HepG2 (cell line): ENCODE results near the gene CCSER1. TPM values are rescaled to one million over a fixed set of nuclear protein-coding genes. Genes with fewer than 3 reads are reported as not detected.

Experiments
- ATAC-seq: fragments of 200-7000 bp; cut with Tn5 transposase; 3 replicates; pipeline ENCODE4 v1.9.1; 2020; ENCODE audit warnings: mild to moderate bottlenecking, moderate library complexity
- BruUV-seq: library from RNA; stranded (reverse); fragments of 400-500 nt; replicated peaks from 2 replicates; lab custom pipeline; 2021; lab: Mats Ljungman, UMichigan
- CTCF ChIA-PET: fragments of 300-600 bp; formaldehyde crosslinking; extraction: SDS; loops from one replicate; lab custom pipeline; 2021; ENCODE audit warnings: low total read pairs, inconsistent platforms, low intra/inter-chr PET ratio; lab: Yijun Ruan, JAX
- POLR2A ChIA-PET: fragments of 350-600 bp; sonication (Branson Sonifier 250); formaldehyde crosslinking; loops from one replicate; lab custom pipeline; 2020; ENCODE audit warnings: antibody characterized with exemption, inconsistent platforms; lab: Yijun Ruan, JAX
- DNase-seq: peaks from one replicate; pipeline ENCODE4 v3.0.0-alpha.2; 2015; ENCODE audit warnings: low spot score
- FAIRE-seq: peaks from 3 replicates; lab custom pipeline; 2011; peaks lifted over from hg19 to GRCh38; lab: Jason Lieb, UNC
- H2AFZ ChIP-seq: one replicate; pipeline ENCODE4 v1.6.1; 2011; ENCODE audit warnings: low read length, inconsistent platforms
- H3K27ac ChIP-seq: fragments of 300-600 bp; 3 replicates; pipeline ENCODE4 v1.8.0; 2011; ENCODE audit warnings: mixed run types, mild to moderate bottlenecking, mixed read lengths, low read length, inconsistent platforms; ENCODE audit not compliant: insufficient read depth; ENCODE audit errors: extremely low read length
- H3K27me3 ChIP-seq, 2 experiments: fragments of 200-600 bp in 1 of 2; 2 replicates in 1 of 2; 3 replicates in 1 of 2; pipeline versions ENCODE4 v1.6.0 to v1.8.0; 2011; ENCODE audit warnings: low read length in 2 of 2, mild to moderate bottlenecking in 2 of 2, moderate library complexity in 2 of 2, inconsistent platforms in 1 of 2; ENCODE audit not compliant: insufficient read depth in 2 of 2, control insufficient read depth in 1 of 2
- H3K36me3 ChIP-seq, 2 experiments: fragments of 200-600 bp in 1 of 2; replicated peaks in 1 of 2; 2 replicates in 1 of 2; 3 replicates in 1 of 2; pipeline versions ENCODE4 v1.5.1 to v1.8.0; 2011; ENCODE audit warnings: low read length in 2 of 2, inconsistent platforms in 1 of 2; ENCODE audit not compliant: insufficient read depth in 2 of 2, control insufficient read depth in 1 of 2
- H3K4me1 ChIP-seq: 2 replicates; pipeline ENCODE4 v1.5.1; 2012; ENCODE audit warnings: low read length, inconsistent platforms; ENCODE audit not compliant: insufficient read depth
- H3K4me2 ChIP-seq: 2 replicates; pipeline ENCODE4 v1.6.0; 2011; ENCODE audit warnings: low read depth, low read length, inconsistent platforms
- H3K4me3 ChIP-seq, 3 experiments: fragments of 200-600 bp in 1 of 3; sonication (generic), shearing (Covaris generic) in 1 of 3; replicated peaks in 1 of 3; 2 replicates each; pipeline ENCODE4 v1.5.1; 2011 to 2016; ENCODE audit warnings: low read length in 3 of 3, inconsistent platforms in 2 of 3, low read depth in 2 of 3, mild to moderate bottlenecking in 2 of 3, control low read depth in 1 of 3, mixed read lengths in 1 of 3; ENCODE audit not compliant: insufficient read depth in 1 of 3
- H3K79me2 ChIP-seq: one replicate; pipeline ENCODE4 v1.6.1; 2011; ENCODE audit warnings: low read length, inconsistent platforms; ENCODE audit not compliant: insufficient read depth
- H3K9ac ChIP-seq: 2 replicates; pipeline ENCODE4 v1.6.0; 2011; ENCODE audit warnings: mild to moderate bottlenecking, low read depth, low read length, inconsistent platforms; ENCODE audit not compliant: insufficient read depth
- H3K9me3 ChIP-seq: 2 replicates; pipeline ENCODE4 v1.5.1; 2012; ENCODE audit warnings: mild to moderate bottlenecking, low read length
- H4K20me1 ChIP-seq: 2 replicates; pipeline ENCODE4 v1.6.0; 2011; ENCODE audit warnings: inconsistent platforms, mild to moderate bottlenecking, low read length, moderate library complexity; ENCODE audit not compliant: insufficient read depth
- ATRX ChIP-seq: sonication (generic); formaldehyde crosslinking; IDR thresholded peaks from 2 replicates; pipeline ENCODE4 v1.4.0; 2020; ENCODE audit warnings: missing genetic modification reagents, borderline replicate concordance
- FOXA1 ChIP-seq, 2 experiments: fragments of 450-650 bp in 1 of 2; sonication (generic) in 1 of 2; formaldehyde crosslinking in 1 of 2; IDR thresholded peaks; 2 replicates each; pipeline versions ENCODE4 v1.4.0 to v1.6.1; 2016 to 2020; ENCODE audit warnings: missing genetic modification reagents in 1 of 2
- HIVEP1 ChIP-seq: sonication (generic); formaldehyde crosslinking; IDR thresholded peaks from 2 replicates; pipeline ENCODE4 v1.4.0; 2020; ENCODE audit warnings: mild to moderate bottlenecking, missing genetic modification reagents
- RFXAP ChIP-seq: sonication (generic); formaldehyde crosslinking; IDR thresholded peaks from 2 replicates; pipeline ENCODE4 v1.4.0; 2020; ENCODE audit warnings: missing genetic modification reagents, borderline replicate concordance
- RNF219 ChIP-seq: sonication (generic); formaldehyde crosslinking; IDR thresholded peaks from 2 replicates; pipeline ENCODE4 v1.5.0; 2020; ENCODE audit warnings: mild to moderate bottlenecking, missing genetic modification reagents
- ZNF143 ChIP-seq: sonication (generic); formaldehyde crosslinking; IDR thresholded peaks from 2 replicates; pipeline ENCODE4 v1.4.0; 2020; ENCODE audit warnings: missing genetic modification reagents
- ZNF180 ChIP-seq: sonication (generic); formaldehyde crosslinking; IDR thresholded peaks from 2 replicates; pipeline ENCODE4 v1.4.0; 2020; ENCODE audit warnings: low read depth, missing genetic modification reagents, borderline replicate concordance
- ZNF256 ChIP-seq: sonication (generic); formaldehyde crosslinking; conservative IDR thresholded peaks from 2 replicates; pipeline ENCODE4 v1.4.0; 2020; ENCODE audit warnings: missing genetic modification reagents
- ZNF414 ChIP-seq: sonication (generic); formaldehyde crosslinking; IDR thresholded peaks from 2 replicates; pipeline ENCODE4 v1.5.0; 2020; ENCODE audit warnings: missing genetic modification reagents
- in situ Hi-C: cut with HindIII; loops from 2 replicates; pipeline ENCODE4 v1.10.0; 2017; ENCODE audit warnings: low pct_unique_long_range_greater_than_20kb; ENCODE audit not compliant: extremely low pct_ligation_motif_present
- intact Hi-C: fragments of 100-400 bp; cut with micrococcal nuclease; formaldehyde crosslinking; loops from one replicate; pipeline ENCODE4 v1.10.0; 2022; ENCODE audit not compliant: unreplicated experiment
- polyA plus RNA-seq, 8 experiments: library from polyadenylated mRNA; depleted of rRNA in 3 of 8; stranded (reverse) in 7 of 8; unstranded in 1 of 8; fragments of >200 nt; fragmentation: Illumina TruSeq in 4 of 8; extraction: Trizol in 4 of 8; gene quantifications; 2 replicates each; pipeline versions ENCODE4 v1.2.1 to v1.2.3, GENCODE V29; 2011 to 2016; ENCODE audit warnings: low read depth in 4 of 8, missing spikeins in 1 of 8, mixed read lengths in 1 of 8; ENCODE audit not compliant: insufficient read depth in 1 of 8
- total RNA-seq, 5 experiments: library from RNA; depleted of rRNA; stranded (reverse); fragments of >200 nt; fragmentation: Illumina TruSeq; extraction: Trizol; gene quantifications; 2 replicates each; pipeline ENCODE4 v1.2.3, GENCODE V29; 2016; ENCODE audit warnings: low read depth in 1 of 5
- TF ChIP-seq, protein P1 (sequence below): sonication (generic); formaldehyde crosslinking; IDR thresholded peaks from 2 replicates; pipeline ENCODE4 v1.4.0; 2020; ENCODE audit warnings: missing genetic modification reagents
- TF ChIP-seq, protein P2 (sequence below): IDR thresholded peaks from 2 replicates; pipeline ENCODE4 v1.6.1; 2016; ENCODE audit warnings: mild to moderate bottlenecking
- TF ChIP-seq, protein P3 (sequence below): sonication (generic); formaldehyde crosslinking; IDR thresholded peaks from 2 replicates; pipeline ENCODE4 v1.5.0; 2020; ENCODE audit warnings: mild to moderate bottlenecking, missing genetic modification reagents, borderline replicate concordance

CCSER1 gene
- total and polyA plus RNA-seq, 2 of the 13 experiments (the other 11 are each of a cell fraction or from before 2014, with no cell fraction given): not detected

- DNase-seq (no peak), ATAC-seq (no peak), FAIRE-seq (no peak)
- Histone ChIP-seq H3K9ac (no peak overlapping the region), H3K27me3 (no peaks in the 10 kb centered on the region), H3K79me2 (no peaks in the 10 kb centered on the region), H3K4me1 (no peaks in the 10 kb centered on the region), H3K4me2 (no peak overlapping the region), H3K36me3 (no peaks in the 10 kb centered on the region), H2AFZ (no peak overlapping the region), H3K27ac (no peak overlapping the region), H3K9me3 (no peaks in the 10 kb centered on the region), H4K20me1 (no peaks in the 10 kb centered on the region), H3K4me3 (no peak overlapping the region)
- CTCF ChIA-PET: no interaction called here
- in situ Hi-C loops (no loop called here), intact Hi-C loops (no loop called here)
- BruUV-seq: no TSS peak
- TF ChIP-seq RNF219 (CRISPR knock-in tag): no peak
- no peak for TF ChIP-seq ZNF414
- no peak for TF ChIP-seq ZNF143 (CRISPR knock-in tag)
- no peak for TF ChIP-seq ZNF180 (CRISPR knock-in tag)
- TF ChIP-seq, protein P1, sequence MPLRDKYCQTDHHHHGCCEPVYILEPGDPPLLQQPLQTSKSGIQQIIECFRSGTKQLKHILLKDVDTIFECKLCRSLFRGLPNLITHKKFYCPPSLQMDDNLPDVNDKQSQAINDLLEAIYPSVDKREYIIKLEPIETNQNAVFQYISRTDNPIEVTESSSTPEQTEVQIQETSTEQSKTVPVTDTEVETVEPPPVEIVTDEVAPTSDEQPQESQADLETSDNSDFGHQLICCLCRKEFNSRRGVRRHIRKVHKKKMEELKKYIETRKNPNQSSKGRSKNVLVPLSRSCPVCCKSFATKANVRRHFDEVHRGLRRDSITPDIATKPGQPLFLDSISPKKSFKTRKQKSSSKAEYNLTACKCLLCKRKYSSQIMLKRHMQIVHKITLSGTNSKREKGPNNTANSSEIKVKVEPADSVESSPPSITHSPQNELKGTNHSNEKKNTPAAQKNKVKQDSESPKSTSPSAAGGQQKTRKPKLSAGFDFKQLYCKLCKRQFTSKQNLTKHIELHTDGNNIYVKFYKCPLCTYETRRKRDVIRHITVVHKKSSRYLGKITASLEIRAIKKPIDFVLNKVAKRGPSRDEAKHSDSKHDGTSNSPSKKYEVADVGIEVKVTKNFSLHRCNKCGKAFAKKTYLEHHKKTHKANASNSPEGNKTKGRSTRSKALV (CRISPR knock-in tag): no peak
- TF ChIP-seq ATRX (CRISPR knock-in tag): no peak
- TF ChIP-seq, protein P2, sequence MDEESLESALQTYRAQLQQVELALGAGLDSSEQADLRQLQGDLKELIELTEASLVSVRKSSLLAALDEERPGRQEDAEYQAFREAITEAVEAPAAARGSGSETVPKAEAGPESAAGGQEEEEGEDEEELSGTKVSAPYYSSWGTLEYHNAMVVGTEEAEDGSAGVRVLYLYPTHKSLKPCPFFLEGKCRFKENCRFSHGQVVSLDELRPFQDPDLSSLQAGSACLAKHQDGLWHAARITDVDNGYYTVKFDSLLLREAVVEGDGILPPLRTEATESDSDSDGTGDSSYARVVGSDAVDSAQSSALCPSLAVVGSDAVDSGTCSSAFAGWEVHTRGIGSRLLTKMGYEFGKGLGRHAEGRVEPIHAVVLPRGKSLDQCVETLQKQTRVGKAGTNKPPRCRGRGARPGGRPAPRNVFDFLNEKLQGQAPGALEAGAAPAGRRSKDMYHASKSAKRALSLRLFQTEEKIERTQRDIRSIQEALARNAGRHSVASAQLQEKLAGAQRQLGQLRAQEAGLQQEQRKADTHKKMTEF (CRISPR knock-in tag): no peak
- TF ChIP-seq RFXAP (CRISPR knock-in tag): no peak
- no peak for TF ChIP-seq FOXA1 (IDR thresholded peaks at IDR 0.05)
- TF ChIP-seq FOXA1 (CRISPR knock-in tag; IDR thresholded peaks at IDR 0.05): no peak
- TF ChIP-seq ZNF256 (CRISPR knock-in tag): no peak
- TF ChIP-seq HIVEP1 (CRISPR knock-in tag): no peak
- TF ChIP-seq, protein P3, sequence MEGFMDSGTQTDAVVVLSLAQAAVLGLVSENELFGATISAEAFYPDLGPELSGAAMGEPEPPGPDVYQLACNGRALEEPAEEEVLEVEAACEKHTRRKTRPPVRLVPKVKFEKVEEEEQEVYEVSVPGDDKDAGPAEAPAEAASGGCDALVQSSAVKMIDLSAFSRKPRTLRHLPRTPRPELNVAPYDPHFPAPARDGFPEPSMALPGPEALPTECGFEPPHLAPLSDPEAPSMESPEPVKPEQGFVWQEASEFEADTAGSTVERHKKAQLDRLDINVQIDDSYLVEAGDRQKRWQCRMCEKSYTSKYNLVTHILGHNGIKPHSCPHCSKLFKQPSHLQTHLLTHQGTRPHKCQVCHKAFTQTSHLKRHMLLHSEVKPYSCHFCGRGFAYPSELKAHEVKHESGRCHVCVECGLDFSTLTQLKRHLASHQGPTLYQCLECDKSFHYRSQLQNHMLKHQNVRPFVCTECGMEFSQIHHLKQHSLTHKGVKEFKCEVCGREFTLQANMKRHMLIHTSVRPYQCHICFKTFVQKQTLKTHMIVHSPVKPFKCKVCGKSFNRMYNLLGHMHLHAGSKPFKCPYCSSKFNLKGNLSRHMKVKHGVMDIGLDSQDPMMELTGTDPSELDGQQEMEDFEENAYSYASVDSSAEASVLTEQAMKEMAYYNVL (CRISPR knock-in tag): no peak
- POLR2A ChIA-PET: no interaction called here
These were observed 1131.1 kb downstream of the CCSER1 start for GRCh38 chr4:91258326-91258725.
